ENCODE results near the gene LAMB3. TPM values are rescaled to one million over a fixed set of nuclear protein-coding genes. Genes with fewer than 3 reads are reported as not detected.
A peak's percentile ranks its signal among the peaks of the same experiment; 100 is the strongest.

The LAMB3 gene
- total and polyA plus RNA-seq, 12 donors, result 1.6 to 6.0 (median 3.7) TPM

DNA sequence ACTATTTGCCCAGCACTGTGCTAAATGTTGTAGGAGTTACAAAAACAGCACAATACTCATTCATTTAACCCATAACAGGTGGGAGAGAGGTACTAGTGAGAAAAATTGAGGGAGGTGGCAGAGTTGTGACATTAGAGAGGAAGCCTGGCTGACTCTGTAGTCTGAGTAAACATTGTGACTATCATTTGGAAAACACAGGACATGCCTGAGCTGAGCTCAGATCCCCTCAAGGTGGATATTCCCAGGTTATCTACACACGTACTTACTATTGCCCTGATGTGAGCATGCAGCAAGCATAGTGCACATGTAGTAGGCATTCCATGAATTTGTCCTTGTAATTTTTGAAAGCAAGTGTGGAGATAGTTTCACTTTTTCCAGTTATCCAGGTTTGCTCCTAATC is 57.8 kb downstream of the LAMB3 start:
- intact Hi-C loops (cut with DNase I), result loop anchor here in 3 of 10 donors (5.0 kb wide), 1 partner anchor 33 kb away; no protein-coding TSS in a partner anchor
- WGBS, 2 donors, result 73 to 81% methylated on average over 1 of the region's 1 CpG
- Histone ChIP-seq H3K27ac (no peak overlapping the region), H3K4me3 (no peak overlapping the region), H3K4me1 (peaks cover 0 to 11% (median 0%) of the 10 kb centered on the region in 9 donors), H3K36me3 (no peaks in the 10 kb centered on the region), H3K27me3 (peaks cover 0 to 8% (median 0%) of the 10 kb centered on the region in 7 donors), H3K9me3 (no peaks in the 10 kb centered on the region)
- TF ChIP-seq, protein P1, sequence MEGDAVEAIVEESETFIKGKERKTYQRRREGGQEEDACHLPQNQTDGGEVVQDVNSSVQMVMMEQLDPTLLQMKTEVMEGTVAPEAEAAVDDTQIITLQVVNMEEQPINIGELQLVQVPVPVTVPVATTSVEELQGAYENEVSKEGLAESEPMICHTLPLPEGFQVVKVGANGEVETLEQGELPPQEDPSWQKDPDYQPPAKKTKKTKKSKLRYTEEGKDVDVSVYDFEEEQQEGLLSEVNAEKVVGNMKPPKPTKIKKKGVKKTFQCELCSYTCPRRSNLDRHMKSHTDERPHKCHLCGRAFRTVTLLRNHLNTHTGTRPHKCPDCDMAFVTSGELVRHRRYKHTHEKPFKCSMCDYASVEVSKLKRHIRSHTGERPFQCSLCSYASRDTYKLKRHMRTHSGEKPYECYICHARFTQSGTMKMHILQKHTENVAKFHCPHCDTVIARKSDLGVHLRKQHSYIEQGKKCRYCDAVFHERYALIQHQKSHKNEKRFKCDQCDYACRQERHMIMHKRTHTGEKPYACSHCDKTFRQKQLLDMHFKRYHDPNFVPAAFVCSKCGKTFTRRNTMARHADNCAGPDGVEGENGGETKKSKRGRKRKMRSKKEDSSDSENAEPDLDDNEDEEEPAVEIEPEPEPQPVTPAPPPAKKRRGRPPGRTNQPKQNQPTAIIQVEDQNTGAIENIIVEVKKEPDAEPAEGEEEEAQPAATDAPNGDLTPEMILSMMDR (IDR thresholded peaks at IDR 0.05), result no peak
- DNase-seq, result no peak
- no peak for ATAC-seq

DNA sequence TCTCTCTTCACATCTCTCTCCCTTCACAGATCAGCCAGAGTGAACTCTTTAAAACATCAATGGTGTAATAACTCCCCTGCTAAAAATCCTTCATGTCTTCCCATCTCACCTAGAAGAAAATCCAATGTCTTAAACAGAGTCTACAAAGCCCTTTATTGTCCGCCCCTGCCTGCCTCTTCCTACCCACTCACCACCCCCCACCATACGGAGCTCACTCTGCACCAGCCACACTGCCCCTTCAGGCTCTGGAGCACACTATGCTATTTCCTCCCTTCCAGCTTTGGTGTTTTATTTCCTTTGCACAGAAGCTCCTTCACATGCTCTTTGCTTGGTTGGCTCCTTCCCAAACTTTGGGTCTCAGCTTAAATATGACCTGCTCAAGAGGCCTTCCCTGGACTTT is 58.5 kb downstream of the LAMB3 start:
- TF ChIP-seq, protein P1 (IDR thresholded peaks at IDR 0.05), result no peak
- 59 to 66% methylated on average over 2 of the region's 2 CpGs for WGBS, 2 donors
- intact Hi-C loops (cut with DNase I), result loop anchor here in 3 of 10 donors (5.0 kb wide), 1 partner anchor 34 kb away; no protein-coding TSS in a partner anchor

DNA sequence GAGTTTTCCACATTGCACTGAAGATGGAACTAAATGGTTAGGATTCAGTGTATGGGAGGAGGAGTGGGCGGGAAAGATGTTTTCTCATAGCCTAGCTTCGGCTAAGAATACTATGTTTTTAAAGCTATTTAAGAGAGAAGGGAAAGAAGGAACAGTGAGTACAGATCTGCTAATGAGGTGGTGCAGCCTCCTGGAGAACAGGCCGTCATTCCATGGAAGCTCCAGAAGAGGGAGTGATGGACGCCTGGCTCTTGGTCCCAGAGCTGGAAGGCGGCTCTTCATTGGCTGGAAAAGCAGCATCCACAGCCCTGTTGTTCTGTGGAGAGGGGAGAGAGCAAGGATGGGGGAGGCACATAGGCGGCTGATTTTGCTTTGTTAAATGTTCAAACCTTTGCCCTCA is 61.8 kb downstream of the LAMB3 start:
- Histone ChIP-seq H3K9me3 (no peaks in the 10 kb centered on the region), H3K27ac (no peak overlapping the region), H3K36me3 (no peaks in the 10 kb centered on the region), H3K4me3 (no peak overlapping the region), H3K27me3 (peaks cover 0 to 10% (median 0%) of the 10 kb centered on the region in 7 donors), H3K4me1 (peaks cover 0 to 16% (median 7%) of the 10 kb centered on the region in 9 donors)
- TF ChIP-seq, protein P1 (IDR thresholded peaks at IDR 0.05), result peak in 7 of 9 donors; percentile 28 to 67 (median 56)
- intact Hi-C loops (cut with DNase I), result loop anchor here in 3 of 10 donors (5.0 kb wide), 1 partner anchor 37 kb away; no protein-coding TSS in a partner anchor
- DNase-seq (peak in 1 of 2 donors; percentile 20), ATAC-seq (peak in 7 of 8 donors; percentile 11 to 64 (median 51))
- WGBS, 2 donors, result 47 to 60% methylated on average over 6 of the region's 6 CpGs

More for the DNA sequence above, 58.5 kb downstream of the LAMB3 start:
- Histone ChIP-seq H3K27ac (no peak overlapping the region), H3K36me3 (no peaks in the 10 kb centered on the region), H3K4me1 (peaks cover 0 to 11% (median 0%) of the 10 kb centered on the region in 9 donors), H3K27me3 (peaks cover 0 to under 1% (median 0%) of the 10 kb centered on the region in 7 donors), H3K9me3 (no peaks in the 10 kb centered on the region), H3K4me3 (no peak overlapping the region)
- DNase-seq (no peak), ATAC-seq (no peak)

DNA sequence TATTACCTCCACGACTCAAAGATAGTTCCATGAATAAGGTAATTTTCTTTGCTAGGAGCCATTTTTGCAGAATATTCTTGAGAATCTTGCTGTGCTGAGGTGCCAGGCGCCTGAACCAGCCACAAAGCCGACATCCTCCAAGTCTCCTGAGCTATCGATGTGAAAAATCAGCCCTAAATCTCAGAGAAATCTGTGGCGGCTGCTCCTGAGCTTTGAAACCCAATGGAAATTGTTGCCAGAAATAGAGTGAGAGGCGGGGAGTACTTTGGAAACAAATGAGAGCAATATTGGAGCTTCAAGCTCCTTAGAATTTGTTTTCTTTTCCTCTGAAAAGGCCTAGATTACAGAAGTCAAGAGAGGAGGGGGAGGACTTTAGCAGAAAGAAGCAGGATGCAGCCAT is 62.4 kb downstream of the LAMB3 start:
- H3K9me3 ChIP-seq, result no peaks in the 10 kb centered on the region
- intact Hi-C loops (cut with DNase I), result loop anchor here in 6 of 10 donors (5.0 kb wide), 3 partner anchors 37 to 157 kb away; no protein-coding TSS in a partner anchor
- TF ChIP-seq, protein P1 (IDR thresholded peaks at IDR 0.05), result no peak
- H3K36me3 ChIP-seq, result no peaks in the 10 kb centered on the region
- no peak overlapping the region for H3K4me3 ChIP-seq
- H3K27ac ChIP-seq, result no peak overlapping the region
- DNase-seq, result no peak
- 88% methylated on average over 6 of the region's 6 CpGs for WGBS, 2 donors
- peaks cover 0 to 20% (median 10%) of the 10 kb centered on the region in 9 donors for H3K4me1 ChIP-seq
- no peak for ATAC-seq
- H3K27me3 ChIP-seq, result peaks cover 0 to 16% (median 0%) of the 10 kb centered on the region in 7 donors

Data from heart right ventricle (tissue), 16 donors.